ACHN (cell line): ENCODE measurements around the gene CLEC4M.

Experiments
- DNase-seq: peaks from one replicate; pipeline ENCODE4 v3.0.0-alpha.2; 2015
- in situ Hi-C: cut with HindIII; loops from 2 replicates; pipeline ENCODE4 v1.10.0; 2017; ENCODE audit warnings: low sequenced_read_pairs, low pct_ligation_motif_present, low pct_unique_long_range_greater_than_20kb

Gene CLEC4M, protein sequence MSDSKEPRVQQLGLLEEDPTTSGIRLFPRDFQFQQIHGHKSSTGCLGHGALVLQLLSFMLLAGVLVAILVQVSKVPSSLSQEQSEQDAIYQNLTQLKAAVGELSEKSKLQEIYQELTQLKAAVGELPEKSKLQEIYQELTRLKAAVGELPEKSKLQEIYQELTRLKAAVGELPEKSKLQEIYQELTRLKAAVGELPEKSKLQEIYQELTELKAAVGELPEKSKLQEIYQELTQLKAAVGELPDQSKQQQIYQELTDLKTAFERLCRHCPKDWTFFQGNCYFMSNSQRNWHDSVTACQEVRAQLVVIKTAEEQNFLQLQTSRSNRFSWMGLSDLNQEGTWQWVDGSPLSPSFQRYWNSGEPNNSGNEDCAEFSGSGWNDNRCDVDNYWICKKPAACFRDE

DNA sequence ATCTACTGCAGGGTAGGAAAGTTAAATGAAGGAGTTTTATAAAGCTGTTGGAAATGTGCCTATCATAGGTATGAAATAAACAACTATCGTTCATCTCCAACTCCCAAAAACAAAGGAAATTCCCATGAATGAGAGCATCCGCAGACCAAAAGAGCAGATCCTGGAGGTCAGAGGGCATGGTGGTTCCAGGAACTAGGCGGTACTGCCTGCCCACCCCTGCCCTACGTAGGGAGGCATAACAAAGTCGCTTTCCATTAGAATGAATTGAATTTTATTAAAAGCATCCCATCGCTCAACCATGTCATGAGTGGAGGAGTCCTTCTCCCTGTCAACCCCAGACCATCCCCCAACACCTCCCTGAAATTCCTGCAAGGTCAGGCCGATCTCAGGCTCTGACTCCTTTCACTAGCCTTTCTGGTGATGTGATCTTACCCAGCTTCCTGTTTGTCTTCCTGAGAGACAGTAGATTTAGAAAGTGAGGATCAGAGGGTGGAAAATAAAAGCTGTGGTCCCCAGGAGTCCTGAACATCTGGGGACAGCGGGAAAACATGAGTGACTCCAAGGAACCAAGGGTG lies at the start of gene CLEC4M:
Gene CLEC4M (plus strand): TSS at position 525 of the 575 bp plus-strand sequence. CDS start 24 bp downstream, at position 549.
- DNase-seq, result no peak
- in situ Hi-C loops, result no loop called here

DNA sequence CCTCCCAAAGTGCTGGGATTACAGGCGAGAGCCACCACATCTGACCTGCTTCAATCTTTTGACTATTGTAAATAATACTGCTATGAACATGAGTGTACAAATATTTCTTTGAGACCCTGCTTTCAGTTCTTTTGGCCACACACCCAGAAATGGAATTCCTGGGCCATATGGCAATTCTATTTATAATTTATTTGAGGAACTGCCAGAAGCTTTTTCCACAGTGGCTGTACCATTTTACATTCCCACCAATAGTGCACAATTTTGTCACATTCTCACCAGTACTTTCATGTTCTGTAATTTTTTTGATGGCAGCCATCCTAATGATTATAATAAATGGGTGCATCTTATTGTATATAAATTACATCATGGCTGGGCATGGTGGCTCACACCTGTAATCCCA lies 47.4 kb upstream of the CLEC4M start:
- in situ Hi-C loops, result no loop called here
- no peak for DNase-seq

DNA sequence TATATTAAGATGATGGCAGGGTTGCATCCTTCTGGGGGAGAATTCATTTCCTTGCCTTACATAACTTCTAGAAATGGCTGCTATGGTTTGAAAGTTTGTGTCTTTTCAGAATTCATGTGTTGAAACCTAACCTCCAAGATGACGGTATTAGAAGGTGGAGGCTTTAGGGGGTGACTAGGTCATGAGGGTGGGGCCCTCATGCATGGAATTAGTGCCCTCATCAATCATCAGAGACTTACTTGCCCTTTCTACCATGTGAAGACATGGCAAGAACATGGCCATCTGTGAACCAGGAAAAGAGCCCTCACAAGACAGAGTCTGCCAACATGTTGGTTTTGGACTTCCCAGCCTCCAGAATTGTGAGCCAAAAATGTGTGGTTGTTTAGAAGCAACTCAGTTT lies 46.3 kb upstream of the CLEC4M start:
- DNase-seq, result no peak
- in situ Hi-C loops, result no loop called here

DNA sequence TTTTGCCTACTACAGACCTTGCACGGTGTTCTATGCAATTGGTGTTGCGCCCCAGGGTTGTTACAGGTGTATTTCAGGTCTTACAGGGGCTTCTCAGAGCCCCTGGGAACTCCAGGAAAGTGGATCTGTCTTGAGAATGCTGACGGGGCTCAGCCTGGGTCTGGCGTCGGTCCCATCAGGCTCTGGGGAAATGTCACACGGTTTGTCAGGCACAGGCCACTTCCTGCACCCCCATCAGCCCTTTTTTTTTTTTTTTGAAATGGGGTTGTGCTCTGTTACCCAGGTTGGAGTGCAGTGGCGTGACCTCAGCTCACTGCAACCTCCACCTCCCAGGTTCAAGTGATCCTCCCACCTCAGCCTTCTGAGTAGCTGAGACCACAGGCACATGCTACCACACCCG lies 44.4 kb upstream of the CLEC4M start:
- in situ Hi-C loops, result no loop called here
- DNase-seq, result no peak

DNA sequence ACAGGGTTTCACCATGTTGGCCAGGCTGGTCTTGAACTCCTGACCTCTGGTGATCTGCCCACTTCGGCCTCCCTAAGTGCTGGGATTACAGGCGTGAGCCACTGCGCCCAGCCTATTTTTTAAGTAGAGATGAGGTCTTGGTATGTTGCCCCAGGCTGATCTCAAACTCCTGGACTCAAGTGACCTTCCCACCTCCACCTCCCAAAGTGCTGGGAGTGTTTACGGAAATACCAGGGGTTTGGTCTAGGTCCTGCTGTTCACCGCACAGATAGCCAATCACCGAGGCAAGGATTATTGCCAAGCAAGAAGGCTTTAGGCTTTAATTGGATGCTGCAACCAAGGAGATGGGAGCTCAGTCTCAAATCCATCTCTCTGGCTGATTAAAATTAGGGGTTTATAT lies 42.7 kb upstream of the CLEC4M start:
- DNase-seq, result no peak
- in situ Hi-C loops, result no loop called here

DNA sequence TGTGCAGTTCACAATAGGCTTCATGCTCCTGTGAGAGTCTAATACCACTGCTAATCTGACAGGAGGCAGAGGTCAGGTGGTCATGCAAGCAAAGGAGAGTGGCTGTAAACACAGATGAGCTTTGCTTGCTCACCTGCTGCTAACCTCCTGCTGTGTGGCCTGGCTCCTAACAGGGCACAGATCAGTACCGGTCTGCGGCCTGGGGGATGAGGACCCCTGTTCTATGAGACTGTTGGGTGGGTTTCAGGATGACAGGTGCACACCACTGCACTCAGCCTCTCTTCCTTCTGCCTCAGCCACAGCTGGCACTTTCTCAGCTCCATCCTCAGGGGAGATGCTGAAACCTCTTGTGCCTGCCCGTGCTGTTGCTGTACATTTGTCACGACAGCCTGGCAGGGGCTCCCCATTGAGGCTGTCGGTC lies 40.8 kb upstream of the CLEC4M start:
- DNase-seq, result no peak
- in situ Hi-C loops, result no loop called here

DNA sequence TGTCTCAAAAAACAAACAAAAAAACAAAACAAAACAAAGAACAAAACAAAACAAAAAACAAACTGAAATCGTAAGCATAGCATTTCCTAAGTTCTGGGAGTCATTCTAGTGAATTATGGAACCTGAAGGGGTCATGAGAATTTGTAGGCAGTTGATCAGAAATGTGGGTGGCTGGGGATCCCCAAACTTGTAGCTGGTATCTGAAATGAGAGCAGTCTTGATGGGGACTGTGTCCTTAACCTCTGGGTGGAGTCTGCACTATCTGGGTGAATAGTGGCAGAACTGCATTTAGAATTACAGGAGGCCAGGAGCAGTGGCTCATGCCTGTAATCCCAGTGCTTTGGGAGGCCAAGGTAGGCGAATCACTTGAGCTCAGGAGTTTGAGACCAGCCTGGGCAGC lies 37.3 kb upstream of the CLEC4M start:
- in situ Hi-C loops, result no loop called here
- DNase-seq, result no peak

DNA sequence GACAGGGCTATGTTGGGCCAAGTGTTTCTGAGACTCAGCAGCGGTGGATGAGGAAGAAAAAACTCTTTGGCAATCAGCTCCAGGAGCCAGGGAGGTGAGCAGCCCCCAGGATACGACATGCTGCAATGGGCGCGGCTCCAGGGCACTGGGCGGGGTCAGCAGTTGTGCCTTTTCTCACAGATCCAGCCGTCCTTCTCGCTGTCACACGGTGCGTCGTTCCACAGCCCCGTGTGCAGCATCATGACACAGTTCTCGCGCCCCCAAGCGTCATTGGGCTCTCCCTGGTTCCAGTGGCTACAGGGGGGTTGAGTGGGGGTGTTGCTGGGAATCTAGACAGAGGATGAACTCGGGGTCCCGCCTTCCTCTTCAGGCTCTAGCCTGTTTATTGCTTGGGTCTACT lies 33.8 kb upstream of the CLEC4M start:
- in situ Hi-C loops, result no loop called here
- no peak for DNase-seq

DNA sequence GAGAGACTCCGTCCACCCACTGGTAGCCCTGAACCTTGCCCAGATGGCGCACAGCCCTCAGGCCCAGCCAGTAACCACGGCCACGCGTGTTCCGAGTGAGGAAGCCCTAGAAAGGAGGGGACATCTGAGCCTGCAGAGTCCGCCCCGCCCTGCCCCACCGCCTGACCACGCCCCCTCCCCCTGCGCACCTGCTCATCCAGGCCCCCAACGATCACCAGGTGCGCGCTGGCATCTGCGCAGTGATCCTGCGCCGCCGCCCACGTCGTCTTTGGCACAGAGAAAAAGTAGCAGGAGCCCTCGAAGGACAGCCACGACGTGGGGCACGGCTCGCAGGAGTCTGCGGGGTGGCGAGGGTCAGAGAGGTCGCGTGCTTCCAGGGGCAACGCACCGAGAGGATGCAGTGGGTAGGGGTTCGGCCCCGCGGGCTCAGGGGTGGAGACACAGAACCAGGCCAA lies 33.2 kb upstream of the CLEC4M start:
- in situ Hi-C loops, result no loop called here
- DNase-seq, result no peak

DNA sequence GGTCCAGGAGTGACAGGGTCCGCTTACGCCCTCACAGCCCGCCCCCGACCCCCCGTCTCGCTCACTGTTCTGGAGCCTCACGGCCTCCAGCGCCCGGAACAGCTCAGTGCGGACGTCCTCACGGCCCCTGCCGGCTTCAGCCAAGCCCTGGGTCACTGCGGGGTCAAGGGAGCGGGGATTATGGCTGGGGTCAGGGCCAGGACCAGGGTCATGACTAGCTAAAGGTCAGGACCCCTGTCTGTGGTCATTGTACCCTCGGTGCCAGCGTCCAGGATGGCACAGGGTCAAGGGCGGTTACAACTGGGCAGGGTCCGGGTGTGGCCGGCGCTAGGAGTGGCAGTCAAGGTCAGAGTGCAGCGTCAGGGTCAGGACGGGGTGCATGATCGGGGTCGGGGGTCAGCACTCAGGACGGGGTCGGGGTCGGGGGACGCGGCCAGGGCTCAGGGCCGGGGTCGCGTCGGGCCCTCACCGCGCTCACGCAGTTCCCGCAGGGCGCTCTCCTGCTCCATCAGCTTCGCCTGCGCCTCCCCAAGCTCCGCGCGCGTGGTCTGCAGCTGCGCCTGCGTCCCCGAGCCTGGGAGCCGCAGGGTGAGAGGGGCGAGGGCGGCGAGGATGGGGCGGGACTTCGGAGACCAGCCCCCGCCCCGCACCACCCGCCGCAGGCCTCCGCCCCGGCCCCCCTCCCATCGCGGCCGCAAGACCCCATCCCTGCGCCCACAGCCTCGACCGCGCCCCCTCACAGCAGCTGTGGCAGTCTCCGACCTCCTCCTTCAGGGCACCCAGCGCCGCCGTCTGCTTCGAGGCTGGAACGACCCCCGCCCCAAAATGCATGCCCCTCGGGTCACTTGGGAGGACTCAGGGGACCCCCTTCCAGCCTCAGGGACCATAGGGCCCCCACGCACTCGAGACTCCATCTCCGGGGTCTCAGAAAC lies 32.5 kb upstream of the CLEC4M start:
- in situ Hi-C loops, result no loop called here
- no peak for DNase-seq

DNA sequence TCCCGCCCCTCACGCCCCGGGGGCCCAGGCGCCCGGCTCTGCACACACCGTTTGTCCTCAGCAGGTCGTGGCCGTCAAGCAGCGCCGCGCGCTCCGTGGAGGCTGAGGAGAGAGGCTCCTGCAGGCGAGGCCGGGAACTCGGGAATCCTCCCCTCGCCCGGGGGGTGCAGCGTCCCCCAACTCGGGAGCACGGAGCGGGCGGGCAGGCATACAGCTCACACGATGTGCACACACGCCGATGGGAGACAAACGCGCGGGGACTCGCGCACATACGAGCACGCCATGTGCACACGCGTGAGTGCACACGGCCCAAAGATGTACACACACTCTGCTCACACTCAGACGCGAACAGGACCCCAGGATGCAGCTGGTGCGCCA lies 31.8 kb upstream of the CLEC4M start:
- in situ Hi-C loops, result no loop called here

DNA sequence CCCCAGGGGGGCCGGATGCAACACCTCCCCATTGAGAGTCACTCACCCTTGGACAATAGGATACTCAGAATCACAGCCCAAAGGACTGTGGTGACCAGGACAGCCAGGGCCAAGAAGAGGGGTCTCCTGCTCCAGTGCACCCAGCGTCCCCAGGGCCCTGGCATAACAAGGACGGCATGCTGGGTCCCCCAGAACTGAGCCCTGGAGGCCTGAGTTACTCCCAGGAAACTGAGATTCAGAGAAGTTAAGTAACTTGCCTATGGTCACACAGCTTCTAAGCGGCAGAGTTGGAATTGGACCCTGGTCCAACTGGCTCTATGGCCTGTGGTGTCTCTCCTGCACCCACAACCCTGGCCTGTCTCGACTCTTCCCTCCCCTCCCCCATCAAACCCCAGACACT lies 31.4 kb upstream of the CLEC4M start:
- DNase-seq, result no peak
- in situ Hi-C loops, result no loop called here

More for the DNA sequence above, 31.8 kb upstream of the CLEC4M start:
- no peak for DNase-seq

DNA sequence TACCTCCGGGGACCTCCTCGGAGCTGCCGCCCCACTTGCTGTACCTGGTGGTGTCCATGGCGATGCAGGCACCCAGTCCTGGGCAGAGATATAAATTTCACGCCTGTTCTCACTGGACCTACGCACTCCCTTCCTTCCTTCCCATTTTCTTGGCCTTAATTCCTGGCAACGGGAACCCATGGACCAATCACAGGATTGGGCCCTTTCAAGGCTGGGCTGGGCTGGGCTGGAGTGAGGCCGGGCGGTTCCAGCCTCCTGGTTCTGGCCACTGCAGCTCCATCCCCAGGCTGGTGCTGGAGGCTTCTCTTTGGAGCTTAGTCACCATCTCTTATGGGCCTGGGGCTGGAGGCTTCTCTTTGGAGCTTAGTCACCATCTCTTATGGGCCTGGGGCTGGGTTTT lies 31.0 kb upstream of the CLEC4M start, which contains the start of gene CLEC4G:
Gene CLEC4G (minus strand): TSS at position 66 of the 400 bp plus-strand sequence. CDS start 8 bp downstream, at position 58.
- no peak for DNase-seq
- in situ Hi-C loops, result no loop called here

DNA sequence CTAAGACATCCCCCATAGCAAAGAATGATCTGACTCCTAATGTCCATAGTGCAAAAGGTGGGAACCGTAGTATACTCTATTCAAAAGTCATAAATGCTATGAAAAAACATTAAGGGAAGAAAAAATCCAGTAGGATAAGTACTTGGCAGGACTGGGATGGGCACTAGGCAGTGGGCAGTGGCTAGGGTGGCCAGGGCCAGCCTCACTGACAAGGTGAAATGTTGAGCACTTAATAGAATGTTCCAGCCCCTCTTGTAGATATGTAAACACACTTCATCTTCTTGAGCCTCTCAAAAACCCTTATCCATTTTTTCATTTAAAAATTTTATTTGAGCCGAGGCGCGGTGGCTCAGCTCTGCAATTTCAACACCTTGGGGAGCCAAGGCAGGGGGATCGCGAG lies 29.7 kb upstream of the CLEC4M start:
- in situ Hi-C loops, result no loop called here
- no peak for DNase-seq

DNA sequence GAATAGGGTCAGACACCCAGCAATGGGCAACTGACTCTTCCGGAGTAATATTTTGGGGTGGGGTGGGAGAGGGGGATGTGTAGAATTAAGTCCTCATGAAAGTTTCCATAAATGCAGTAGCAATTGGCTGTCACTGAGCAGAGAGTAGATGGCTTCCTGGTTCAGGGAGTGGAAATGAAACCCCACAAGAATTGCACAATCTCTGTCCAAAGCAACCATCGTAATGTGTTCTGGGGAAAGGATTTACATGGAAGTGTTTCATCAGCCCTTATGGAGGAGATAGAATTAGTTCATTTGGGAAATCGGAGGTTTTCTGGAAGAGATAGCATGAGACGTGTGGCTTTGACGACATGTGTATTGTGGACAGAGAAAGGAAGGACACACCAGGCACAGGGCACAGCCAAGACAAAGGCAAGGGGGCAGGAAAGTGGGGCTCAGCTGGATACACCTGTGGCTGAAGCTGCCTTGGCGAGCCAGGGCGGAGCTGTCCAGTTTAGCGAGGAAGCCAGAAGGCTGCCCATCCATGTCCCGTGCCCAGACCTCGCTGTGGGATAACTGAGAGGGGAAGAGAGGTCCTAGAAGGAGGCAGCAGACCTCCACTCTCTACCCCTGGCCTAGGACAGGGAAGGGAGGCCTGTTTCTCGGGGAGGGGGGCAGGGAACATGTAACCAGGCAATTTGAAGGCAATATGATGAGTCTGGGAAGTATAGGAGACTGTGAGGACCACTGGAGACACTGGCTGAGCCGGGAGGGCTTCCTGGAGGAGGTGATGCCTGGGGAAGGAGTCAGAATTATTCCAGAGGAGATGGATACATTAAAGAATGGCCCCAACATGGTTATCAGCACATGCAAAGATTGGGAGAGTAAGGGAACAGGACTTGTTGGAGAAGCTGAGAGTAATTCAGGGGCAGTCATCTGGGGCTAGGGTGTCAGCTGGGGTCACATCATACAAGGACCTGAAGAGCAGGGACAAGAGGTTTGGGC lies 28.5 kb upstream of the CLEC4M start:
- no peak for DNase-seq

DNA sequence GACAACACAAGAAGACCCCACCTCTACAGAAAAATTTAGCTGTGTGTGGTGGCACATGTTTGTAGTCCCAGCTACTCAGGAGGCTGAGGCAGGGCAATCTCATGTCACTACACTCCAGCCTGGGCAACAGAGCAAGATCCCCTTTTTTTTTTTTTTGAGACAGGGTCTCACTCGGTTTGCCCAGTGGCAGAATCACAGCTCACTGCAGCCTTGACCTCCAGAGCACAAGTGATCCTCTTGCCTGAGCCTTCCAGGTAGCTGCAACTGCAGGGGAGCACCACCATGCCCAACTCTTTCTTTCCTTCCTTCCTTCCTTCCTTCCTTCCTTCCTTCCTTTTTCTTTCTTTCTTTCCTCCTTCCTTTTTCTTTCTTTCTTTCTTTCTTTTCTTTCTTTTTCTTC lies 26.9 kb upstream of the CLEC4M start:
- in situ Hi-C loops, result no loop called here
- no peak for DNase-seq

More for the DNA sequence above, 28.5 kb upstream of the CLEC4M start:
- in situ Hi-C loops, result no loop called here

DNA sequence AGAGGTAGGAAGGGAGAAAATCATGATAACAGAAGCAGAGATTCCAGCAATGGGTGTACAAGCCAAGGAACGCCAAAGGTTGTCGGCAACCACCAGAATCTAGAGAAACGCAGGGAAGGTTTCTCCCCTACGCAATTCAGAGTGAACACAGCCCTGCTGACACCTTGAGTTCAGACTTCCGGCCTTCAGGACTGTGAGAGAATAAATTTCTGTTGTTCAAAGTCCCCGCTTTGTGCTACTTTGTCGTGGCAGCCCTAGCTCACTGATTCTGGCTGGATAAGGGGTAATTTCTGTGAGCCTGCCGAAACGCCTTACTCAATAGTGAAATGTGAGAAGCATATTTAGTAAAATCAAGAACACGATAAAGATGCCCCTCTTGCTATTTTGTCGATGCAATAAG lies 25.8 kb upstream of the CLEC4M start:
- in situ Hi-C loops, result no loop called here
- no peak for DNase-seq

DNA sequence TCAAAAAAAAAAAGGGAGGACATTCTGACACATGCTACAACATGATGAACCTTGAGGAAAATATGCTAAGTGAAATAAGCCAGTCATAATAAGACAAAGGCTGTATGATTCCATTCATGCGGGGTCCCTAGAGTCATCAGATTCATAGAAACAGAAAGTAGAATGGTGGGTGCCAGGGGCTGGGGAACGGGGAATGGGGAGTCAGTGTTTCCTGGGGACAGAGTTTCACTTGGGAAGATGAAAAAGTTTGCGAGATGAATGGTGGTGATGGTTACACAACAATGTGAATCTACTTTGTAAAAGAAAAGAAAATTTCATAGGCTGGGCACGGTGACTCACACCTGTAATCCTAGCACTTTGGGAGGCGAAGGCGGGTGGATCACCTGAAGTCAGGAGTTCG lies 25.0 kb upstream of the CLEC4M start:
- in situ Hi-C loops, result no loop called here
- no peak for DNase-seq
